ENCODE measurements around the gene NOP14. TPM values are rescaled to one million over a fixed set of nuclear protein-coding genes. Genes with fewer than 3 reads are reported as not detected.
"Not testable (repeated sequence)": the region's sequence is repeated elsewhere in the genome, so short reads cannot be mapped to it uniquely, and the experiment has no call there.

Gene NOP14
- total RNA-seq, 1 donor from 2014 or later = 5.6 TPM

DNA sequence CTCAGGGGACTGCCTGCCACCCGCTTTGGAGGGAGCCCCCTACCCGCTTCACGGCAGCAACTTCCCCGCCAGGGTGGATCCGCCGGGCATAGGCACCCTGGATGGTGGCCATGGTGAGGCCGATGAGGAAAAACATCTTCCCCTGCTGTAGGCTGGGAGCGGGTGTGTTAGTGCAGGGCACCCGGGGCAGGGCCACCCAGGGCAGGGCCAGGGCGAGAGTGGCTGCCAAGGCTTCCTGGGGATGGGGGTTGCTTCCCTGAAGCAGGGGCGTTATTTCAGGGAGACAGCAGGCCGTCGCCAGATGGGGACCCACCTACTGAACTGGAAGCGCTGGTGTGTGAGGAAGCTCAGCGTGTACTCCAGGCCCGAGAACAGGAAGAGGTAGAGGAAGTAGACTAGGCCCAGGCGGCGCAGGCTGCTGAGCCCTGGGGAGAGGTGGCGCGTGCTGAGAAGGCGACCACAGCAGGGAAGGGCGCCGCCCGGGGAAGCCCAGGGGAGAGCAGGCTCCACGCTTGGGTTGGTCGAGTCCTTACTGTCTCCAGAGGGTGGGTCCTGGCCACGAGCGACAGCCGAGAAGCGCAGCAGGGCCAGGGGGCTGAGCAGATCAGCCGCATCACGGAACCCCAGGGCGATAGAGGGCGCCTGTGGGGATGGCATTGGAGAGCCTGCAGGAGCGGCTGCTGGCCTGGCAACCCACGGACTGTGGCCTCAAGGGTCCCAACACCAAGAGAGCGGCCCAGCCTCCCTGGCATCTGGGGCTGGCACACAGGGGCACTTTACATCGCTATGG, 31.5 kb downstream of the NOP14 start:
- DNase-seq = no peak

DNA sequence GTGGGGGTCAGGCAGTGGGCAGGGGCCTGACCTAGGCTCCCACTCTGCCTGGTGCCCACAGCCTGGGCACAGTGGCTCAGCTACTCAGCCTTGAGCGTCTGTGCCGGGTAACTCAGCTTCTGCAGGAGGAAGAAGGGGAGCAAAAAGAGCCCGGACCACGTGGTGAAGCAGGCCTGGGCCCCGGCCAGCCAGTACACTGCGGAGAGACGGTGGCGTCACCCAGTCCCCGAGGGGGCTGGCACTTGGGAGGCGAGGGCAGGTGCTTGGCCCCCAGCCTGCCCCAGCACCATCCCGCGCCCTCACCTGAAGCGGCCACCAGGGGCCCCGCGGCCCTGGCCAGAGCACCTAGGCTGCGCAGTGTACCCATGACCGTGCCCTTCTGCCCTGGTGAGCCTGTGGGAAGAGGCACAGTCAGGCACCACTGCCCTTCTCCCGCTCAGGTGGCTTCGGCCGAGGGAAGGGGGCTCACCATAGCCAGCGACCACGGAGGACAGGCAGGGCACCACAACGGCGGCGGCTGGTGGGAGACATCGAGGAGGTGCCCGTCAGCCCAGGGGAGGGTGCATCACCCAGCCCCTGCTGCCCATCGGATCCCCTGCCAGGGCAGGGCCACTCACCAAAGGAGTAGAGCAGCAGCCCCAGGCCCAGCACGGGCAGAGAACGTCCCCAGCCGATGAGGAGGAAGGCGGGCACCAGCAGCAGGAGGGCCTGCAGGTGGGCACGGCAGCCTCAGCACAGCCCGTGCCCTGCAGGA, 32.3 kb downstream of the NOP14 start:
- peak; percentile 37 for DNase-seq

DNA sequence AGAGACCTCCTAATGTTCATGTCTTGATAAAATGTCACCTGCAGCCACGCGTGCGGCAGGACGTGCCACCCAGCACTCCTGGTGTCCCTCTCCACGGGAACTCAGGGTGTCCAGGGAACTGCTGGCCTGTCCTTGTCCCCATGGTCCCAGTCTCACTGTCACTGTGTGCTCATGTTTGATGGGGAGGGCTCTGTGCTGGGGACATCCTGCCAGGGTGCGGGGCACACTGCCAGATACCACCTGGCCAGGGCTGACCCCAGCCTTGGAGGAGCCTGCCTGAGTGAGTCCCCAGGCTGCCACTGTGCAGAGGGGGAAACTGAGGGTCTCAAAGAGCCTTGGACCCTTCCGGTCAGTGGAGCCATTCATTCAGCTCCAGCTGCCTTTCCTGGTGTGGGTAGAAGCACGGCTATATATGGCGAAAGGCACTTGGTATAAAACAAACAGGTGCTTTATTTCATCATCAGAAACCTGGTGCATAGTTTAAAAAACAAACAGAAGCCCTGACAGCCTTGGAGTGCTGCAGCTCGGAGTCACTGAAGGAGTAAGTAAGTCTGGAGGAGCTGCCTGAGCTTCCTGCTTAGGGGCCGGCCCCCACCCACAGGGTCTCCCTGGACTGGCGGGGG, 33.0 kb downstream of the NOP14 start:
- no peak for DNase-seq

DNA sequence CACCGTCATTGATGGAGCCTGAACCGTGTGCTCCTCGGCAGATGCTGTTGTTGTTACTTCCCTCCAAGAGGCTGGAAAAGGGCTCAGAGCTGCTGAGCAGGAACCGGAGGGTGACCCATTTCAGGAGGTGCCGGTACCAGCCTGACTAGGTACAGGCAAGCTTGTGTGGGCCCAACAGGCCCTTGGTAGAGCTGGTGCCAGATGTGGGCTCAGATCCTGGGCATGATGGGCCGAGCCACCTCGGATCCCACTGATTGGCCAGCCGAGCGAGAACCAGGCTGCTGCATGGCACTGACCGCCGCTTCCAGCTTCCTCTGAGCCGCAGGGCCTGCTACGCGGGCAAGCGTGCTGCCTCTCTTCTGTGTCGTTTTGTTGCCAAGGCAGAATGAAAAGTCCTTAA, 33.7 kb downstream of the NOP14 start:
- no peak for DNase-seq

DNA sequence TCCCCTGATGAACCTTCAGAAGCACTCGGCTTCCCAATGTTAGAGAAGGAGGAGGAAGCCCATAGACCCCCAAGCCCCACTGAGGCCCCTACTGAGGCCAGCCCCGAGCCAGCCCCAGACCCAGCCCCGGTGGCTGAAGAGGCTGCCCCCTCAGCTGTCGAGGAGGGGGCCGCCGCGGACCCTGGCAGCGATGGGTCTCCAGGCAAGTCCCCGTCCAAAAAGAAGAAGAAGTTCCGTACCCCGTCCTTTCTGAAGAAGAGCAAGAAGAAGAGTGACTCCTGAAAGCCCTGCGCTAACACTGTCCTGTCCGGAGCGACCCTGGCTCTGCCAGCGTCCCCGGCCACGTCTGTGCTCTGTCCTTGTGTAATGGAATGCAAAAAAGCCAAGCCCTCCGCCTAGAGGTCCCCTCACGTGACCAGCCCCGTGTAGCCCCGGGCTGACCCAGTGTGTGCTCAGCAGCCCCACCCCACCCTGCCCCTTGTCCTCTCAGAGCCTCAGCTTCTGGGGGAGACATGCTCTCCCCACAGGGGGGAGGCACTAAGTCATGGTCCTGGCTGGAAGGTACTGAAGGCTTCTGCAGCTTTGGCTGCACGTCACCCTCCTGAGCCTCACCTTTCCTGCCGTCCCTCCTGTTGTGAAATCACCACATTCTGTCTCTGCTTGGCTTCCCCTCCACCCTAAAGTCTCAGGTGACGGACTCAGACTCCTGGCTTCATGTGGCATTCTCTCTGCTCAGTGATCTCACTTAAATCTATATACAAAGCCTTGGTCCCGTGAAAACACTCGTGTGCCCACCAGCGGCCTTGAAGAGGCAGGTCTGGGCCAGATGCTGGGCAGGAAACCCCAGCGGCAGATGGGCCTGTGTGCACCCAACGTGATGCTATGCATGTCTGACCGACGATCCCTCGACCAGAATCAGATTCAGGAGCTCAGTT, 34.7 kb downstream of the NOP14 start:
- no peak for DNase-seq

- DNase-seq = no peak
These were observed 35.5 kb downstream of the NOP14 start for GRCh38 chr4:2927696-2928075.

DNA sequence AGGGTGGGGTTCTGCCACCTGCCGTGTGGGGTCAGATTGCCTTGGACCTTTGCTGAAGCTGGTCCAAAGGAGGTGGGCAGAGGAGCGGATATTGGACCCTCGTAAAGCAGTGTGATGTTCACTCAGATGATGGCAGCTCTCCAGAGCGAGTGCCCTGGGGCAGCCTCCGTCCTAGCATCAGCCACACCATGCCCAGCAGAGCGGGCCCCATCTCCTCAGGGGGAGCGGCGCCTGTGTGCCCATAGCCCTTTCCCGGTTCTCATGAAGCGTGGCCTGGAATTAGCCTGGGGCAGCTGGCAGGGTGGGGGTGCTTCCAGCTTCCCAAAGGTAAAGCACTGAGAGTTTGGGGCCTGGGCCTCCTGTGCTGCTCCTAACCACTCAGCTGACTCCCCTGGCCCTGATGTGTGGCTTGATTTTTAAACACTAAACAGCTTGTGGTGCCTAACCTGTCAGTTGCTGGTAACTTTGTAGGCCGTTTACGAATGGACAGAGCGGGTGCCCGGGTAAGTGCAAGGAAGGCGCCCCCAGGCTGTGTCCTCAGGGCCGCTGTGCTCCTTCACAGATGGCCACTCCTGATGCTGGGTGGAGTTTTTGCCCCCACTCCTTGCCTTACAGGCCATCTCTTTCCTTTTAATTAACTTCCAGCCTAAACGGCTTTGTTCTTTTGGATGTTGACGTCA, 36.0 kb downstream of the NOP14 start:
- DNase-seq = no peak

GRCh38 chr4:2925931-2926860, 37.0 kb downstream of the NOP14 start:
- no peak for DNase-seq

- no peak for DNase-seq
These were observed 37.7 kb downstream of the NOP14 start for GRCh38 chr4:2925496-2925895.

- DNase-seq = no peak
These were observed 38.4 kb downstream of the NOP14 start for GRCh38 chr4:2924765-2925301.

DNA sequence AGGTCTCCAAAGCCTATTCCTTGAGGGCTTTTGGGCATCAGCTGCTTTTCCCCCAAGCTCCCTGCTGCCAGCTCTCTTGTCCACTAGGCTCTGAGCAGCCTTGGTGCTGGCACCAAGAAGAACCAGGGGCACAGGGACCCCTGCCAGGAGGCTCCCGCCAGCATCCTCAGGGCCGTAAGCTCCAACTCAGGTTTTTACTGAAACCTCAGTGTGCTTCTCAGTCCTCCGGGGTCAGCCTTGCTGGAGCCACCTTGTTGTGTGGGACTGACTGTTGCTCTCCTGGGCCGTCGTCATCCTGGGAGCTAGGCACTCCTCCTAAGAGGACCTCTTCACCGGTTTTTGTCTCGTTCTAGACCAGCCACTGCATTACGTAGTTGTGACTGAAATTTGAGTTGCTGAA, 38.9 kb downstream of the NOP14 start:
- DNase-seq = no peak

- no peak for DNase-seq
These were observed 39.5 kb downstream of the NOP14 start for GRCh38 chr4:2923668-2924173.

- no peak for DNase-seq
These were observed 40.1 kb downstream of the NOP14 start for GRCh38 chr4:2923141-2923551.

DNA sequence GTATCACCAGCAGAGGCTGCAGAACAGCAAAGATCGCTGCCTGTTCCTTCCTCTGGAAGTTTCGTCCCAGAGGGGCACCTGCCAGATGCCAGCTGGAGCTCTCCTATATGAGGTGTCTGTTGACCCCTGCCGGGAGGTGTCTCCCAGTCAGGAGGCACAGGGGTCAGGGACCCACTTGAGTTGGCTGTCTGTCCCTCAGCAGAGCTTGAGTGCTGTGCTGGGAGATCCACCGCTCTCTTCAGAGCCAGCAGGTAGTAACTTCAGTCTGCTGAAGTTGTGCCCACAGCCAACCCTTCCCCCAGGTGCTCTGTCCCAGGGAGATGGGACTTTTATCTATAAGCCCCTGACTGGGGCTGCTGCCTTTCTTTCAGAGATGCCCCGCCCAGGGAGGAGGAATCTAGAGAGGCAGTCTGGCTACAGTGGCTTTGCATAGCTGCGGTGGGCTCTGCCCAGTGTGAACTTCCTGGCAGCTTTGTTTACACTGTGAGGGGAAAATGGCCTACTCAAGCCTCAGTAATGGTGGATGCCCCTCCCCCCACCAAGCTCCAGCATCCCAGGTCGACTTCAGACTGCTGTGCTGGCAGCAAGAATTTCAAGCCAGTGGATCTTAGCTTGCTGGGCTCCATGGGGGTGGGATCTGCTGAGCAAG, 40.6 kb downstream of the NOP14 start:
- not testable (repeated sequence) for DNase-seq

GRCh38 chr4:2918714-2919113, 44.5 kb downstream of the NOP14 start:
- DNase-seq = not testable (repeated sequence)

DNA sequence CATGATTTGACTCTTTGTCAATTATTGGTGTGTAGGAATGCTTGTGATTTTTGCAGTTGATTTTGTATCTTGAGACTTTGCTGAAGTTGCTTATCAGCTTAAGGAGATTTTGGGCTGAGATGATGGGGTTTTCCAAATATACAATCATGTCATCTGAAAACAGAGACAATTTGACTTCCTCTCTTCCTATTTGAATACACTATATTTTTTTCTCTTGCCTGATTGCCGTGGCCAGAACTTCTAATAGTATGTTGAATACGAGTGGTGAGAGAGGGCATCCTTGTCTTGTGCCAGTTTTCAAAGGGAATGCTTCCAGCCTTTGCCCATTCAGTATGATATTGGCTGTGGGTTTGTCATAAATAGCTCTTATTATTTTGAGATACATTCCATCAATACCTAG, 44.9 kb downstream of the NOP14 start:
- DNase-seq = not testable (repeated sequence)

DNA sequence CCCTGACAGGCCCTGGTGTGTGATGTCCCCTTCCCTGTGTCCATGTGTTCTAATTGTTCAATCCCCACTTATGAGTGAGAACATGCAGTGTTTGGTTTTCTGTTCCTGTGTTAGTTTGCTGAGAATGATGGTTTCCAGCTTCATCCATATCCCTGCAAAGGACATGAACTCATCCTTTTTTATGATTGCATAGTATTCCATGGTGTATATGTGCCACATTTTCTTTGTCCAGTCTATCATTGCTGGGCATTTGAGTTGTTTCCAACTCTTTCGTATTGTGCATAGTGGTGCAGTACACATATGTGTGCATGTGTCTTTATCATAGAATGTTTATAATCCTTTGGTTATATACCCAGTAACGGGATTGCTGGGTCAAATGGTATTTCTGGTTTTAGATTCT, 46.5 kb downstream of the NOP14 start:
- not testable (repeated sequence) for DNase-seq

GRCh38 chr4:2915789-2916188, 47.4 kb downstream of the NOP14 start:
- DNase-seq = no peak
